AG04450 (cell line): ENCODE data around the gene PTH1R. TPM values are rescaled to one million over a fixed set of nuclear protein-coding genes. Genes with fewer than 3 reads are reported as not detected.

Experiments
- CTCF ChIA-PET: fragments of 300-600, 350-600 bp; formaldehyde crosslinking; extraction: SDS; loops from one replicate; lab custom pipeline; 2022; ENCODE audit warnings: antibody characterized with exemption, inconsistent platforms; lab: Charles Lee
- POLR2A ChIA-PET: fragments of 350-600 bp; formaldehyde crosslinking; extraction: SDS; loops from one replicate; lab custom pipeline; 2021; ENCODE audit warnings: antibody characterized with exemption, inconsistent platforms; lab: Yijun Ruan, JAX
- DNase-seq: peaks from one replicate; pipeline ENCODE4 v3.0.0-alpha.2; 2011; ENCODE audit warnings: low read depth, low spot score
- H3K27ac ChIP-seq: one replicate; pipeline ENCODE4 v1.5.1; 2012; ENCODE audit warnings: low read depth, low read length, control low read depth
- H3K27me3 ChIP-seq: one replicate; pipeline ENCODE4 v1.6.0; 2012; ENCODE audit warnings: low read length; ENCODE audit not compliant: control insufficient read depth, insufficient read depth
- H3K4me3 ChIP-seq: 2 replicates; pipeline ENCODE4 v1.5.1; 2011; ENCODE audit warnings: mild to moderate bottlenecking, low read depth, low read length, control low read depth
- H3K9me3 ChIP-seq: 2 replicates; pipeline ENCODE4 v1.5.1; 2012; ENCODE audit warnings: low read length; ENCODE audit not compliant: control insufficient read depth, insufficient read depth
- CTCF ChIP-seq: IDR thresholded peaks from 2 replicates; pipeline ENCODE4 v1.5.1; 2011; ENCODE audit warnings: low read depth, low read length, control low read depth, inconsistent platforms
- polyA minus RNA-seq: library from RNA; depleted of rRNA, polyadenylated mRNA; stranded (reverse); fragments of >200 nt; gene quantifications from 2 replicates; pipeline ENCODE4 v1.2.3, GENCODE V29; 2011; rRNA and poly(A)+ RNA removed
- polyA plus RNA-seq: library from polyadenylated mRNA; depleted of rRNA; stranded (reverse); fragments of >200 nt; gene quantifications from 2 replicates; pipeline ENCODE4 v1.2.3, GENCODE V29; 2011; rRNA removed

PTH1R gene
- 0.05 and 0.09 TPM in 2 replicates for polyA plus RNA-seq
- polyA minus RNA-seq = not detected in 2 replicates

- ChIA-PET CTCF (interaction anchor here (0.5 to 1.8 kb wide), 3 partner anchors 11 to 142 kb away, joined by 3 to 11 read pairs (median 5); no protein-coding TSS in a partner anchor), POLR2A (no interaction called here)
Measured at GRCh38 chr3:46877406-46878125, at the start of gene PTH1R. Gene PTH1R, plus strand, starts transcription at chr3:46877721. Its CDS starts 5,839 bp downstream, at chr3:46883560.

GRCh38 chr3:46829699-46830208 is 47.8 kb upstream of the PTH1R start:
- no peak overlapping the region for H3K27ac ChIP-seq
- no peak for DNase-seq
- CTCF ChIA-PET = no interaction called here

More at GRCh38 chr3:46877406-46878125, at the start of gene PTH1R:
- Histone ChIP-seq H3K27ac (no peak within 1 kb of the TSS), H3K9me3 (no peaks in the 10 kb centered on the region; the same call in 1 of the 2 replicates), H3K27me3 (peaks cover 40% of the 10 kb centered on the region), H3K4me3 (no peak within 1 kb of the TSS)
- DNase-seq = no peak
- no peak for TF ChIP-seq CTCF

GRCh38 chr3:46830801-46831200 is 46.7 kb upstream of the PTH1R start:
- Histone ChIP-seq H3K27me3 (no peaks in the 10 kb centered on the region), H3K4me3 (no peak overlapping the region), H3K27ac (no peak overlapping the region), H3K9me3 (peaks cover 4% of the 10 kb centered on the region; the same call in 1 of the 2 replicates)
- no peak for TF ChIP-seq CTCF
- DNase-seq = no peak
- CTCF ChIA-PET = no interaction called here
- POLR2A ChIA-PET = no interaction called here

More at GRCh38 chr3:46829699-46830208, 47.8 kb upstream of the PTH1R start:
- Histone ChIP-seq H3K4me3 (no peak overlapping the region), H3K9me3 (peaks cover 4% of the 10 kb centered on the region; the same call in 1 of the 2 replicates), H3K27me3 (peaks cover 4% of the 10 kb centered on the region)
- POLR2A ChIA-PET = no interaction called here
- TF ChIP-seq CTCF = no peak

- H3K4me3 ChIP-seq = no peak overlapping the region
- no peak overlapping the region for H3K27ac ChIP-seq
- H3K27me3 ChIP-seq = no peaks in the 10 kb centered on the region
- no peak for DNase-seq
- ChIA-PET POLR2A (no interaction called here), CTCF (no interaction called here)
- TF ChIP-seq CTCF = no peak
- peaks cover 4% of the 10 kb centered on the region; the same call in 1 of the 2 replicates for H3K9me3 ChIP-seq
Measured at GRCh38 chr3:46831316-46831715, 46.2 kb upstream of the PTH1R start.

GRCh38 chr3:46831841-46832240 is 45.7 kb upstream of the PTH1R start:
- H3K27me3 ChIP-seq = no peaks in the 10 kb centered on the region

More at GRCh38 chr3:46831841-46832240, 45.7 kb upstream of the PTH1R start:
- Histone ChIP-seq H3K9me3 (peaks cover 4% of the 10 kb centered on the region; the same call in 1 of the 2 replicates), H3K27ac (no peak overlapping the region), H3K4me3 (no peak overlapping the region)
- no peak for DNase-seq
- ChIA-PET CTCF (no interaction called here), POLR2A (no interaction called here)
- TF ChIP-seq CTCF = no peak
